Sigmoid colon (tissue), 7 donors: ENCODE data around the gene FAM3B. TPM values are rescaled to one million over a fixed set of nuclear protein-coding genes. Genes with fewer than 3 reads are reported as not detected.

Experiments
- DNase-seq: peaks from one replicate; pipeline ENCODE4 v3.0.0-alpha.2; 2019
- H3K27ac ChIP-seq, 4 donors: fragments of 200-600 bp; sonication (generic); one replicate each; pipeline ENCODE4 v1.5.1; 2016 to 2019; ENCODE audit warnings: mild to moderate bottlenecking in 1 of 4
- H3K27me3 ChIP-seq, 3 donors: fragments of 200-600 bp; sonication (generic); one replicate each; pipeline ENCODE4 v1.5.1; 2019; ENCODE audit warnings: mild to moderate bottlenecking in 1 of 3
- H3K36me3 ChIP-seq, 4 donors: fragments of 200-600 bp; sonication (generic); one replicate each; pipeline ENCODE4 v1.5.1; 2016 to 2019
- H3K4me1 ChIP-seq, 4 donors: fragments of 200-600 bp; sonication (generic); one replicate each; pipeline ENCODE4 v1.5.1; 2017 to 2019
- H3K4me3 ChIP-seq, 4 donors: fragments of 200-600 bp; sonication (generic); one replicate each; pipeline ENCODE4 v1.5.1; 2017 to 2019; ENCODE audit warnings: mild to moderate bottlenecking in 2 of 4, moderate library complexity in 1 of 4
- H3K9me3 ChIP-seq, 4 donors: fragments of 200-600 bp in 3 of 4; sonication (generic) in 3 of 4; one replicate each; pipeline versions ENCODE4 v1.5.1 to v1.6.1; 2013 to 2019
- CTCF ChIP-seq, 4 experiments: fragments of 450-650 bp in 3 of 4; fragments of 200-600 bp in 1 of 4; IDR thresholded peaks; one replicate each; pipeline ENCODE4 v1.5.1; 2016 to 2019; ENCODE audit warnings: antibody characterized with exemption in 4 of 4, mild to moderate bottlenecking in 3 of 4, moderate library complexity in 2 of 4
- EP300 ChIP-seq, 4 donors: sonication (generic); formaldehyde crosslinking; IDR thresholded peaks; one replicate each; pipeline ENCODE4 v1.6.1; 2017; ENCODE audit warnings: antibody characterized with exemption in 4 of 4
- POLR2A ChIP-seq, 2 donors: fragments of 450-650 bp; IDR thresholded peaks; one replicate each; pipeline ENCODE4 v1.6.1; 2016; ENCODE audit warnings: antibody characterized with exemption in 2 of 2, mild to moderate bottlenecking in 2 of 2, moderate library complexity in 2 of 2
- POLR2AphosphoS5 ChIP-seq, 4 donors: sonication (generic); formaldehyde crosslinking; IDR thresholded peaks; one replicate each; pipeline ENCODE4 v1.6.1; 2017; ENCODE audit warnings: antibody characterized with exemption in 4 of 4
- WGBS, 2 donors: extraction: QIAGEN DNeasy Blood & Tissue Kit; methylation state at CpG; one replicate each; pipeline ENCODE4 v1.1.7; 2013; 5-methylcytosine and 5-hydroxymethylcytosine counted together
- intact Hi-C: fragments of 100-400 bp; cut with DNase I; formaldehyde crosslinking; loops from one replicate; pipeline ENCODE4 v1.15.1; 2023
- polyA plus RNA-seq, 3 donors: library from polyadenylated mRNA; stranded (reverse); fragments of 200-250 nt; gene quantifications; one replicate each; pipeline ENCODE4 v1.2.3, GENCODE V29; 2013
- total RNA-seq, 4 donors: library from RNA; depleted of rRNA; stranded (reverse); fragments of >200 nt; gene quantifications; one replicate each; pipeline ENCODE4 v1.1.0, GENCODE V29; 2016
- donor health status: healthy with polysubstance abuse.
- donor health status: Bipolar disorder and iron deficiency.
- donor health status: healthy.

FAM3B gene
- total and polyA plus RNA-seq, 7 donors: 0.16 to 2.5 (median 1.4) TPM; not detected in 4

GRCh38 chr21:41381731-41382130 lies 65.1 kb downstream of the FAM3B start:
- intact Hi-C loops: no loop called here
- DNase-seq: no peak
- H3K4me3 ChIP-seq: no peak overlapping the region
- H3K27ac ChIP-seq: no peak overlapping the region
- H3K36me3 ChIP-seq: peaks cover 0 to 8% (median 0%) of the 10 kb centered on the region in 4 donors
- H3K27me3 ChIP-seq: no peaks in the 10 kb centered on the region
- no peaks in the 10 kb centered on the region for H3K4me1 ChIP-seq
- TF ChIP-seq CTCF (IDR thresholded peaks at IDR 0.05) (no peak), POLR2AphosphoS5 (IDR thresholded peaks at IDR 0.05) (no peak), EP300 (IDR thresholded peaks at IDR 0.05) (no peak), POLR2A (IDR thresholded peaks at IDR 0.05) (no peak)
- H3K9me3 ChIP-seq: no peaks in the 10 kb centered on the region

- no peaks in the 10 kb centered on the region for H3K36me3 ChIP-seq
- DNase-seq: no peak
- peak in 1 of 4 donors; percentile 19 for TF ChIP-seq POLR2AphosphoS5 (IDR thresholded peaks at IDR 0.05)
- TF ChIP-seq EP300 (IDR thresholded peaks at IDR 0.05): no peak
- H3K27me3 ChIP-seq: no peaks in the 10 kb centered on the region
- no peak overlapping the region for H3K4me3 ChIP-seq
- H3K4me1 ChIP-seq: no peaks in the 10 kb centered on the region
- no peaks in the 10 kb centered on the region for H3K9me3 ChIP-seq
- 92% methylated on average over 14 of the region's 14 CpGs for WGBS, 2 donors
- intact Hi-C loops: no loop called here
- peak overlapping the region; percentile 36 to 56 (median 52) for H3K27ac ChIP-seq
Observed at GRCh38 chr21:41387042-41387819, 70.6 kb downstream of the FAM3B start.

- TF ChIP-seq CTCF (IDR thresholded peaks at IDR 0.05): no peak
- TF ChIP-seq POLR2A (IDR thresholded peaks at IDR 0.05): no peak
- no peak for TF ChIP-seq POLR2AphosphoS5 (IDR thresholded peaks at IDR 0.05)
- no peak for TF ChIP-seq EP300 (IDR thresholded peaks at IDR 0.05)
- H3K36me3 ChIP-seq: no peaks in the 10 kb centered on the region
- no peaks in the 10 kb centered on the region for H3K27me3 ChIP-seq
- no peaks in the 10 kb centered on the region for H3K4me1 ChIP-seq
- H3K27ac ChIP-seq: peak overlapping the region; percentile 21 to 56 (median 38)
- H3K4me3 ChIP-seq: no peak overlapping the region
- H3K9me3 ChIP-seq: no peaks in the 10 kb centered on the region
- intact Hi-C loops: no loop called here
- 79 to 89% methylated on average over 8 of the region's 8 CpGs for WGBS, 2 donors
- DNase-seq: no peak
Observed at GRCh38 chr21:41387824-41388223, 71.2 kb downstream of the FAM3B start.

GRCh38 chr21:41388259-41388658 lies 71.7 kb downstream of the FAM3B start:
- DNase-seq: no peak
- WGBS, 2 donors: 96 to 97% methylated on average over 14 of the region's 14 CpGs
- Histone ChIP-seq H3K9me3 (no peaks in the 10 kb centered on the region), H3K27me3 (no peaks in the 10 kb centered on the region), H3K27ac (peak overlapping the region in 2 of 4 donors; percentile 52 to 56), H3K36me3 (no peaks in the 10 kb centered on the region), H3K4me1 (no peaks in the 10 kb centered on the region), H3K4me3 (no peak overlapping the region)
- TF ChIP-seq EP300 (IDR thresholded peaks at IDR 0.05) (no peak), POLR2A (IDR thresholded peaks at IDR 0.05) (no peak), CTCF (IDR thresholded peaks at IDR 0.05) (no peak), POLR2AphosphoS5 (IDR thresholded peaks at IDR 0.05) (no peak)
- intact Hi-C loops: no loop called here

- TF ChIP-seq POLR2A (IDR thresholded peaks at IDR 0.05) (no peak), CTCF (IDR thresholded peaks at IDR 0.05) (no peak), EP300 (IDR thresholded peaks at IDR 0.05) (no peak), POLR2AphosphoS5 (IDR thresholded peaks at IDR 0.05) (no peak)
- no peaks in the 10 kb centered on the region for H3K9me3 ChIP-seq
- no peaks in the 10 kb centered on the region for H3K4me1 ChIP-seq
- DNase-seq: no peak
- H3K27ac ChIP-seq: no peak overlapping the region
- intact Hi-C loops: no loop called here
- 93 to 94% methylated on average over 17 of the region's 17 CpGs for WGBS, 2 donors
- no peaks in the 10 kb centered on the region for H3K36me3 ChIP-seq
- H3K27me3 ChIP-seq: no peaks in the 10 kb centered on the region
- no peak overlapping the region for H3K4me3 ChIP-seq
Observed at GRCh38 chr21:41390043-41390639, 73.5 kb downstream of the FAM3B start.
